Keratinocyte (primary cell): Measurements from ENCODE around the gene MAML2. TPM values are rescaled to one million over a fixed set of nuclear protein-coding genes. Genes with fewer than 3 reads are reported as not detected.

Experiments
- DNase-seq: peaks from one replicate; pipeline ENCODE4 v3.0.0-alpha.2; 2011; ENCODE audit warnings: low read depth, missing footprints, low spot score
- FAIRE-seq: peaks from 2 replicates; lab custom pipeline; 2011; peaks lifted over from hg19 to GRCh38; lab: Jason Lieb, UNC
- H2AFZ ChIP-seq: 2 replicates; pipeline ENCODE4 v1.6.0; 2012; ENCODE audit warnings: low read length, control low read depth, inconsistent platforms; ENCODE audit not compliant: control insufficient read depth
- H3K27ac ChIP-seq: 2 replicates; pipeline ENCODE4 v1.5.1; 2011; ENCODE audit warnings: low read length; ENCODE audit not compliant: control insufficient read depth, insufficient read depth
- H3K27me3 ChIP-seq: 3 replicates; pipeline ENCODE4 v1.6.0; 2011; ENCODE audit warnings: low read length; ENCODE audit not compliant: control insufficient read depth, insufficient read depth; ENCODE audit errors: extremely low read depth
- H3K36me3 ChIP-seq, 2 experiments: 2 replicates in 1 of 2; 3 replicates in 1 of 2; pipeline ENCODE4 v1.5.1; 2011; ENCODE audit warnings: low read length in 2 of 2, mild to moderate bottlenecking in 1 of 2; ENCODE audit not compliant: control insufficient read depth in 2 of 2, insufficient read depth in 2 of 2; ENCODE audit errors: extremely low read depth in 1 of 2
- H3K4me1 ChIP-seq: 3 replicates; pipeline ENCODE4 v1.5.1; 2011; ENCODE audit warnings: low read length; ENCODE audit not compliant: control insufficient read depth, insufficient read depth; ENCODE audit errors: extremely low read depth
- H3K4me2 ChIP-seq: 3 replicates; pipeline ENCODE4 v1.6.0; 2011; ENCODE audit warnings: low read depth, low read length; ENCODE audit not compliant: control insufficient read depth, insufficient read depth; ENCODE audit errors: extremely low read depth
- H3K4me3 ChIP-seq, 3 experiments: fragments of 200-600 bp in 1 of 3; sonication (generic) in 1 of 3; 2 replicates in 2 of 3; 3 replicates in 1 of 3; pipeline ENCODE4 v1.5.1; 2011 to 2016; ENCODE audit warnings: low read length in 3 of 3, mild to moderate bottlenecking in 3 of 3, control low read depth in 2 of 3, inconsistent platforms in 1 of 3, low read depth in 1 of 3, mixed read lengths in 1 of 3, mixed run types in 1 of 3, moderate library complexity in 1 of 3; ENCODE audit not compliant: control insufficient read depth in 2 of 3, insufficient read depth in 2 of 3; ENCODE audit errors: extremely low read depth in 1 of 3
- H3K79me2 ChIP-seq: 2 replicates; pipeline ENCODE4 v1.6.0; 2012; ENCODE audit warnings: low read length; ENCODE audit not compliant: control insufficient read depth, insufficient read depth
- H3K9ac ChIP-seq: 3 replicates; pipeline ENCODE4 v1.6.0; 2011; ENCODE audit warnings: low read length; ENCODE audit not compliant: control insufficient read depth, insufficient read depth; ENCODE audit errors: extremely low read depth
- H3K9me1 ChIP-seq: 3 replicates; pipeline ENCODE4 v1.6.0; 2011; ENCODE audit warnings: low read length; ENCODE audit not compliant: control insufficient read depth, insufficient read depth; ENCODE audit errors: extremely low read depth
- H3K9me3 ChIP-seq: 2 replicates; pipeline ENCODE4 v1.5.1; 2012; ENCODE audit warnings: low read depth, low read length; ENCODE audit not compliant: control insufficient read depth
- H4K20me1 ChIP-seq: 3 replicates; pipeline ENCODE4 v1.6.0; 2011; ENCODE audit warnings: low read length; ENCODE audit not compliant: control insufficient read depth, insufficient read depth; ENCODE audit errors: extremely low read depth
- EZH2 ChIP-seq: IDR thresholded peaks from one replicate; pipeline ENCODE4 v1.6.1; 2012; ENCODE audit warnings: inconsistent platforms, mild to moderate bottlenecking, low read length, moderate library complexity
- dilution Hi-C: fragments of 300-500 bp; cut with MboI; formaldehyde crosslinking; loops from one replicate; pipeline ENCODE4 v1.7.0; 2020; ENCODE audit warnings: low sequenced_read_pairs; ENCODE audit not compliant: extremely low pct_ligation_motif_present
- polyA plus RNA-seq, 5 experiments: library from polyadenylated mRNA; depleted of rRNA in 3 of 5; stranded (reverse) in 3 of 5; stranded (forward) in 1 of 5; unstranded in 1 of 5; fragments of >200 nt; gene quantifications; 1 replicate in 1 of 5; 2 replicates in 3 of 5; 3 replicates in 1 of 5; pipeline versions ENCODE4 v1.2.1 to v1.2.3, GENCODE V29; 2011 to 2012; ENCODE audit warnings: missing spikeins in 2 of 5, low read depth in 1 of 5, low replicate concordance in 1 of 5
- TF ChIP-seq, protein P1 (sequence below), 3 experiments: IDR thresholded peaks in 1 of 3; conservative IDR thresholded peaks in 1 of 3; optimal IDR thresholded peaks in 1 of 3; 2 replicates in 2 of 3; 3 replicates in 1 of 3; pipeline versions ENCODE3 to v1.5.1; 2011; ENCODE audit warnings: low read length in 3 of 3, mild to moderate bottlenecking in 3 of 3, moderate library complexity in 2 of 3, control low read depth in 1 of 3, inconsistent platforms in 1 of 3; ENCODE audit not compliant: insufficient read depth in 2 of 3; ENCODE audit errors: extremely low read depth in 1 of 3

Gene MAML2
- polyA plus RNA-seq, 1 donor (not counting 4 experiments of a cell fraction or from before 2014, with no cell fraction given) = 4.2 TPM

DNA sequence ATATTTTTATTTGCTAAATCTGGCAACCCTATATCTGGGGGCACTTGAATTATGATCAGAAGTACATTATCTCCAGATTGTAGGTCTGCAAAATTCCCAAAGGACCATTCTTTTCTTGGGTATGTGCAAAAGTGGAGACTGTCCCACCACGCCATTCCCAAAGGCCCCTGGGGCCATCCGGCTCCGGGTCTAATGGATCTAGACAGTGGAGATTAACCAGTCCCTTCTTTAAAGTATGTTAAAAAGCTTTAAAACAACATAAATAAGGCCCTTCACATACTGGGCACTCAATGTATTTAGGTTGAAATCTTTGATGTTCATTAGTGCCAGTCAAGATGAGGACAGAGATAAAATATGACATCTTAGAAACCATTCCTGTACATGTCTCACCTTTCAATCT, 124.1 kb downstream of the MAML2 start:
- no peaks in the 10 kb centered on the region for H4K20me1 ChIP-seq
- TF ChIP-seq, protein P1, sequence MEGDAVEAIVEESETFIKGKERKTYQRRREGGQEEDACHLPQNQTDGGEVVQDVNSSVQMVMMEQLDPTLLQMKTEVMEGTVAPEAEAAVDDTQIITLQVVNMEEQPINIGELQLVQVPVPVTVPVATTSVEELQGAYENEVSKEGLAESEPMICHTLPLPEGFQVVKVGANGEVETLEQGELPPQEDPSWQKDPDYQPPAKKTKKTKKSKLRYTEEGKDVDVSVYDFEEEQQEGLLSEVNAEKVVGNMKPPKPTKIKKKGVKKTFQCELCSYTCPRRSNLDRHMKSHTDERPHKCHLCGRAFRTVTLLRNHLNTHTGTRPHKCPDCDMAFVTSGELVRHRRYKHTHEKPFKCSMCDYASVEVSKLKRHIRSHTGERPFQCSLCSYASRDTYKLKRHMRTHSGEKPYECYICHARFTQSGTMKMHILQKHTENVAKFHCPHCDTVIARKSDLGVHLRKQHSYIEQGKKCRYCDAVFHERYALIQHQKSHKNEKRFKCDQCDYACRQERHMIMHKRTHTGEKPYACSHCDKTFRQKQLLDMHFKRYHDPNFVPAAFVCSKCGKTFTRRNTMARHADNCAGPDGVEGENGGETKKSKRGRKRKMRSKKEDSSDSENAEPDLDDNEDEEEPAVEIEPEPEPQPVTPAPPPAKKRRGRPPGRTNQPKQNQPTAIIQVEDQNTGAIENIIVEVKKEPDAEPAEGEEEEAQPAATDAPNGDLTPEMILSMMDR (optimal IDR thresholded peaks at IDR 0.05 in 1 of 3, IDR thresholded peaks at IDR 0.05 in 1 of 3, conservative IDR thresholded peaks at IDR 0.05 in 1 of 3; ENCODE audit: extremely low read depth in 1 of 3, insufficient read depth in 2 of 3, low read length in 3 of 3) = no peak
- TF ChIP-seq EZH2 = no peak
- FAIRE-seq (no peak), DNase-seq (no peak)
- no peak overlapping the region for H3K27ac ChIP-seq
- H3K36me3 ChIP-seq = no peaks in the 10 kb centered on the region
- no peaks in the 10 kb centered on the region for H3K27me3 ChIP-seq
- H3K4me1 ChIP-seq = no peaks in the 10 kb centered on the region
- dilution Hi-C loops = loop anchor here (5.0 kb wide), 1 partner anchor 58 kb away; no protein-coding TSS in a partner anchor
- no peaks in the 10 kb centered on the region for H3K79me2 ChIP-seq
- no peak overlapping the region for H2AFZ ChIP-seq
- no peak overlapping the region for H3K4me3 ChIP-seq
- no peaks in the 10 kb centered on the region for H3K9me1 ChIP-seq
- H3K9ac ChIP-seq = no peak overlapping the region
- H3K4me2 ChIP-seq = no peak overlapping the region
- H3K9me3 ChIP-seq = no peaks in the 10 kb centered on the region

DNA sequence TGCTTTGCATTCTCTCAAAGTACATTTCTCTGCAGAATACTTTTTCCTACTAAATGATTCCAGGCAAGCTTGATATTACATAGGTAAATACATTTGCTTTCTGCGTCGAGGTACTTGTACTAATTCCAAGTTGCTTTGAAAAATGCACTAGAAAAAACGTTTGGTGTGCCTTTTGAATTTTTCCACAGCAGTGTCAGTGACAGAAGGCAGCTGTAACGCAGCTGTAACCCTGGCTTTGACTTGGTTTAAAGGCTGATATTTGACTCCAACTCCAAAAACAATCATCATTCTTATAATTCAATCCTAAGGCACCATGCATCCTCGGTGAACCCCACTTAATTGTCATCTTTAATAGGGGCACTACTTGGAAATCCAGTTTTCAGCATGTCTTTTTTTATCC, 125.0 kb downstream of the MAML2 start:
- Histone ChIP-seq H3K9me3 (no peaks in the 10 kb centered on the region), H3K27ac (no peak overlapping the region), H3K4me2 (no peak overlapping the region), H3K9ac (no peak overlapping the region), H3K4me3 (no peak overlapping the region), H3K27me3 (no peaks in the 10 kb centered on the region), H4K20me1 (no peaks in the 10 kb centered on the region), H3K36me3 (no peaks in the 10 kb centered on the region), H3K9me1 (no peaks in the 10 kb centered on the region), H3K79me2 (no peaks in the 10 kb centered on the region), H3K4me1 (no peaks in the 10 kb centered on the region), H2AFZ (no peak overlapping the region)
- FAIRE-seq (no peak), DNase-seq (no peak)
- dilution Hi-C loops = loop anchor here (5.0 kb wide), 1 partner anchor 59 kb away; no protein-coding TSS in a partner anchor
- TF ChIP-seq, protein P1 (optimal IDR thresholded peaks at IDR 0.05 in 1 of 3, IDR thresholded peaks at IDR 0.05 in 1 of 3, conservative IDR thresholded peaks at IDR 0.05 in 1 of 3; ENCODE audit: extremely low read depth in 1 of 3, insufficient read depth in 2 of 3, low read length in 3 of 3) = no peak
- no peak for TF ChIP-seq EZH2
